Iris pigment epithelial cell (primary cell): ENCODE data around the gene KDM4E.
A peak's percentile ranks its signal among the peaks of the same experiment; 100 is the strongest.
"Not testable (repeated sequence)": the region's sequence is repeated elsewhere in the genome, so short reads cannot be mapped to it uniquely, and the experiment has no call there.

Source experiments
- DNase-seq: peaks from one replicate; pipeline ENCODE4 v3.0.0-alpha.2; 2011; ENCODE audit warnings: low read depth

Gene KDM4E

GRCh38 chr11:95024958-95025357, at the start of gene KDM4E:
Gene KDM4E (plus strand): TSS chr11:95025258. CDS start chr11:95025558, 300 bp downstream.
- DNase-seq: no peak

GRCh38 chr11:94975599-94975998, 49.5 kb upstream of the KDM4E start:
- DNase-seq: no peak

- no peak for DNase-seq
These were observed 37.7 kb upstream of the KDM4E start for GRCh38 chr11:94987378-94987777.

GRCh38 chr11:94988748-94989147, 36.3 kb upstream of the KDM4E start:
- DNase-seq: no peak

- no peak for DNase-seq
These were observed 31.6 kb upstream of the KDM4E start for GRCh38 chr11:94993400-94993943.

- DNase-seq: no peak
These were observed 27.6 kb upstream of the KDM4E start for GRCh38 chr11:94997437-94997836.

- no peak for DNase-seq
These were observed 26.8 kb upstream of the KDM4E start for GRCh38 chr11:94998285-94998684.

GRCh38 chr11:95003716-95004115, 21.3 kb upstream of the KDM4E start:
- DNase-seq: no peak

- no peak for DNase-seq
These were observed 19.4 kb upstream of the KDM4E start for GRCh38 chr11:95005642-95006041.

- DNase-seq: no peak
These were observed 13.7 kb upstream of the KDM4E start for GRCh38 chr11:95011376-95011775.

GRCh38 chr11:95014184-95014821, 10.8 kb upstream of the KDM4E start:
- DNase-seq: no peak

GRCh38 chr11:95016139-95016538, 8.9 kb upstream of the KDM4E start:
- DNase-seq: no peak

- not testable (repeated sequence) for DNase-seq
These were observed 3.6 kb upstream of the KDM4E start for GRCh38 chr11:95021468-95021867.

GRCh38 chr11:95025594-95025993, 536 bp downstream of the KDM4E start:
- DNase-seq: not testable (repeated sequence)

GRCh38 chr11:95028357-95028756, 3.3 kb downstream of the KDM4E start:
- no peak for DNase-seq

- no peak for DNase-seq
These were observed 8.0 kb downstream of the KDM4E start for GRCh38 chr11:95033051-95033450.

- DNase-seq: no peak
These were observed 10.3 kb downstream of the KDM4E start for GRCh38 chr11:95035316-95035715.

GRCh38 chr11:95037356-95038035, 12.4 kb downstream of the KDM4E start:
- peak; percentile 6 for DNase-seq

GRCh38 chr11:95042239-95042638, 17.2 kb downstream of the KDM4E start:
- no peak for DNase-seq

- DNase-seq: no peak
These were observed 17.8 kb downstream of the KDM4E start for GRCh38 chr11:95042906-95043305.

GRCh38 chr11:95044010-95044409, 19.0 kb downstream of the KDM4E start:
- DNase-seq: no peak

- no peak for DNase-seq
These were observed 20.8 kb downstream of the KDM4E start for GRCh38 chr11:95045812-95046211.

- DNase-seq: not testable (repeated sequence)
These were observed 24.1 kb downstream of the KDM4E start, which contains the start of gene KDM4F for GRCh38 chr11:95049122-95049521. Gene KDM4F (plus strand): TSS chr11:95049422.
